PC-3 (cell line): Measurements from ENCODE around the gene LMTK3.

Experiments used
- CTCF ChIP-seq: fragments of 300-600 bp; sonication (generic); conservative IDR thresholded peaks from 2 replicates; pipeline ENCODE4 v1.5.1; 2017; ENCODE audit warnings: antibody characterized with exemption, low read depth, mild to moderate bottlenecking, low read length
- EZH2phosphoT487 ChIP-seq: fragments of 300-600 bp; sonication (generic); IDR thresholded peaks from 2 replicates; pipeline ENCODE4 v1.6.1; 2018; ENCODE audit warnings: mild to moderate bottlenecking, antibody characterized with exemption, low read length, borderline replicate concordance

GRCh38 chr19:48461651-48461981 is 50.0 kb downstream of the LMTK3 start:
- TF ChIP-seq CTCF (no peak), EZH2phosphoT487 (no peak)
